Middle frontal gyrus (tissue), 1 donor: Measurements from ENCODE around the gene CITED2.

ENCODE experiments used
- DNase-seq: peaks from one replicate; pipeline ENCODE4 v3.0.0-alpha.2; 2015; ENCODE audit warnings: low spot score; ENCODE audit errors: extremely low spot score

Gene CITED2

GRCh38 chr6:139330826-139331500, 43.5 kb downstream of the CITED2 start:
- no peak for DNase-seq

DNA sequence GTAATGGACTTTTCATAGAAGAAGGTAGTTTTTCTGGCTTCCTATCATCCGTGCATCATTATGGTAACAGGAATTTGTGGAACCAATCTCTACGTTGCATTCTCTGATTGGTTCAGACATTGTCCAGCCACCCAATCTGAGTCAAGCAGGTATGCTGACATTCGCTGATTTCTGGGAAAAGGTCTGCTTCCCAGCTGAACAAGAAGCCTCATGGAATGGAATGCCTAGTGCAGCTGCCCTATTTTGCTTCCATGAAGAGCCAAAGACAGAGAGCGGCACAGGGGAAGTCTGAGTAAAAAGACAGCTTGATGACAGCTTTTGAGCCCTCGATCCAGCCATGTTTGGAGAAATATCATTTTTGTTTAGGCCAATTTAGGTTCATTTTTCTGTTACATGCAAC, 44.1 kb downstream of the CITED2 start:
- no peak for DNase-seq

GRCh38 chr6:139329224-139329623, 45.2 kb downstream of the CITED2 start:
- no peak for DNase-seq

DNA sequence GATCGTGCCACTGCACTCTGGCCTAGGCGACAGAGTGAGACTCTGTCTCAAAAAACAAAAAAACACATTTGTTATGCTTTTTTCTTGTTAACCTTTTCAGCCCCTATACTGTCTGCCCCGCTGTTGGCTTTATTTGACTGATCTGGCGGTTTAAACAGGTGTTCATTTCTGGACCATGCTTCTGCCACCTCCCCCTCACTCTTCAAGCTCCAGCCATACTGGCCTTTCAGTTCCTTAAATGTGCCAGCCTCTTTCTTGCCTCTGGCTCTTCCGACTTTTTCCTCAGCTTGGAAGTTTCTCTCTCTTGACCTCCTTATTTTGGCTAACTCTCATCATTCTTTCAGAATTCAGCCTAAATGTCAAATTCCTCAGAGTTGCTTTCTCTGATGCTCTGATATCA, 47.4 kb downstream of the CITED2 start:
- DNase-seq = no peak

DNA sequence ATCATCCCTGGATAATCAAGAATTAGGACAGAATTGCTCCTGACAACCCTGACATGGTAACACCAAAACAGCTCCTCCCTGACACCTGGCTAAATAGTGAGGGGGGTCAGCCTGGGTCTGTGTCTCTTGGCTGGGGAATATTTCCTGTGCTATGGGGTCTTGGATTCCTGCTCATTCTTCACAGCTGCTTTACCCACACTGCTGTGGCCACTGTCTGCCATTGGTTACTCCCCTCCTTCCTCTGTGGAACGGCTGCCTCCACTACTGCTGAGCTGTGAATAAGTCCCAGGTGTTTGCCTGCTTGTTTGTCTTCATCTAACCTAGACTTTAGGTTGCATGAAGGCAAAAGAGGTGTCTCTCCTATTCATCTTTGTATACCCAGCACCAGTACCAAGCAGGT, 48.8 kb downstream of the CITED2 start:
- no peak for DNase-seq

- no peak for DNase-seq
Measured at GRCh38 chr6:139325125-139325524, 49.3 kb downstream of the CITED2 start.

DNA sequence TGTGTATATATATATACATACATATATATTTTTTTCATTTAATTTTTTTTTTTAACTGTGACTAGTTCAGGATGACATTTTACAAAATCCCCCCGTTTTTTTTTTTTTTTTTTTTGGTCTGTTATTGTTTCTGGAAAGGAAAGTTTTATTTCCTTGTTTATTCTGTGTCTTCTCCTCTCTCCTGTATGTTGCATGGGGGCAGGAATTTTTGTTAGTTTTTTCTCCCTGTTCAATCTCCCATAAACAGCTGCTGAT, 50.2 kb downstream of the CITED2 start:
- DNase-seq = no peak

- no peak for DNase-seq
Measured at GRCh38 chr6:139323511-139324300, 50.7 kb downstream of the CITED2 start.
